ENCODE data around the gene ALDH1L2.
A peak's percentile ranks its signal among the peaks of the same experiment; 100 is the strongest.

The ALDH1L2 gene

GRCh38 chr12:105083031-105083430 is 1.2 kb downstream of the ALDH1L2 start:
- no peak for DNase-seq

GRCh38 chr12:105078712-105079570 is 5.3 kb downstream of the ALDH1L2 start:
- no peak for DNase-seq

DNA sequence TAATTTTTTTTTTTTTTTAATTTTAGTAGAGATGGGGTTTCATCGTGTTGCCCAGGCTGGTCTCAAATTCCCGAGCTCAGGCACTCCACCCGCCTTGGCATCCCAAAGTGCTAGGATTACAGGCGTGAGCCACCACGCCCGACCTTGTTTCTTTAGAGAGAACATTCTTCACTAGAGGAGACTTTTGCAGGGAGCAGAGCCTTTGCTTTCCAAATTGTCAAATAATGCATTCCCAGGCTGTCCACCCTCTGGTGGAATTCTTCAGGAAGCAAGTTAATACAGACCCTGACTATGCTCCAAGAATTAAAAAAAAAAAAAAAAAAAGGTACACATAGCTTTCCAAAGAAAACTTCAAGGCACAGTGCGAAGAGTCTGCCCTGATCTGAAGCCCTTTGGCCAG is 6.8 kb downstream of the ALDH1L2 start:
- DNase-seq, result no peak

GRCh38 chr12:105076913-105077312 is 7.3 kb downstream of the ALDH1L2 start:
- DNase-seq, result no peak

- DNase-seq, result no peak
These were observed 8.2 kb downstream of the ALDH1L2 start for GRCh38 chr12:105076098-105076497.

GRCh38 chr12:105072888-105073488 is 11.3 kb downstream of the ALDH1L2 start:
- DNase-seq, result no peak

- DNase-seq, result no peak
These were observed 12.3 kb downstream of the ALDH1L2 start for GRCh38 chr12:105071981-105072380.

- DNase-seq, result no peak
These were observed 14.1 kb downstream of the ALDH1L2 start for GRCh38 chr12:105069936-105070702.

DNA sequence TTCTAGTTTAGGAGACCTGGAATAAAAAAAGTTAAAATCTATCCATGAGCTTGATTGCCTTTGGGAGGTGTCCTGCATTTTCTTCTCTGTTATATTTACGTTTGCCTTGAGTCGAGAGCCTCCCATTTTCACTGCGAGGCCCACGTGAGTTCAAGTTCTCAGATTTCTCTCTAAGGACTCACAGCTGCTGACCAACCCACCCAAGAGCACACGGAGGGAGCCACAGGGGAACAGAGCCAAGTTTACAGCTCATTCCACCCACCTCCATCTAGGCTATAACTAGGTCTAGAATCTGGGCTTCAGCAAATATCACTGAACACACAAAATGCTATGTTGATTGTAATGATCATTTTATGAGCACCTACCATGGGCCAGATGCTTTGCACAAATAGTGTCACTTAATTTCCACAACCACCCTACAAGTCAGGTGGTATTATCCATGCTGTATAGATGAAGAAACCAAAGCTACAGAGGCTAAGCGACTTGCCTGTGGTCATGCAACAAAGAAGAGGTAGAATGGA is 16.7 kb downstream of the ALDH1L2 start:
- no peak for DNase-seq

DNA sequence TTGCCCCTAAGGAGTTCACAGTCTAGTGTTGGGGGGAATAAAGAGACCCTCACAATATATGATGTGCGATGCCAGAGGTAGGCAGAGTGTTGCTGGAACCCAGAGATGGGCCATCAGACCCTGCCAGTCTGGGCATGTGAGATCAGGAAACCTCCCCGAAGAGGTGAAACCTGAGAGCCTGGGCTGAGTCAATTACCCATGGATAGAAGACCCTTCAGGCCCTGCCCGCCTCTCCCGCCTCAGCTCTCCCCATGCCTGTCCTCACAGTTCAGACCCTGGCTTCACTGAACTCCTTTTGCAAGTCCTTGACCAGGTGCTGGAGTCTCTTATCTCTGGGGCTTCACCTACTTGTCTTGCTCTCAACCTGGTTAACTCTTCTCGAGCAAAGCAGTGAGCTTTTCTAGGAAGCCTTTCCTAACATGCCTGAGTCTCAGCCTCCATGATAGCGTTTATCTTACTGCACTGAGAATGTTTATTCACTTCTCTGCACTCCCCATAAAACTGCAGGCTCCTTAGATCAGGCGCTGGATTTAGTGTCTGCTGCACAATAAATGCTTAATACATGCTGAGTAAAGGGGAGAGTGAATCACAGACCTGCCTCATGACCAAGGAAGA is 19.6 kb downstream of the ALDH1L2 start:
- DNase-seq, result no peak

DNA sequence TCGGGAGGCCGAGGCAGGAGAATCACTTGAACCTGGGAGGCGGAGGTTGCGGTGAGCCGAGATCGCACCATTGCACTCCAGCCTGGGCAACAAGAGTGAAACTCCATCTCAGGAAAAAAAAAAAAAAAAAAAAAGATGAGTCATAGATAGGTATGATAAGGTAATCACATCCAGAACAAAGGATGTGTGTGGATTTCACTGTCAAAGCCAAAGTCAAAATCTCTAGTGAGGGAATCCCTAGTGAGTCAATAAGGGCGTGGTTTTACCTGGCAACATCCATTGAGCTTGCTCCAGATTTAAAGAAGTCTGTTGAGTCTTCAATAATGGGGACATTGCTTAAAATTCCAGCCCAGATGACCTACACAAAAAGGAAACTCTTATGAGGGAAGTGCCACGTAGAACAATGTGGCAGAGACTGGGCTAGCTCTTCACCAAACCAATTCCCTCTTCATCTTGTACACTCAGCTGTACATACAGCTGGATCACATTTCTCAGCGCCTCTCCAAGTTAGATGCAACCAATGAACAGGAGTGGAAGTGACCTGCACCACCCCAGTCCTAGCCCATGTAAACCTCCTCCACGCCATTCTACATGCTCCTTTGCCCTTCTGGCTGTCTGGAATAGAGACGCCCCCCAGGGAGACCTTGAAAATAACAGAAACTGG is 23.4 kb downstream of the ALDH1L2 start:
- DNase-seq, result no peak

- no peak for DNase-seq
These were observed 27.1 kb downstream of the ALDH1L2 start for GRCh38 chr12:105057174-105057573.

- DNase-seq, result peak; percentile 68
These were observed 31.1 kb downstream of the ALDH1L2 start for GRCh38 chr12:105053116-105053572.

GRCh38 chr12:105051981-105052380 is 32.3 kb downstream of the ALDH1L2 start:
- DNase-seq, result no peak

GRCh38 chr12:105048315-105048714 is 35.9 kb downstream of the ALDH1L2 start:
- DNase-seq, result no peak

DNA sequence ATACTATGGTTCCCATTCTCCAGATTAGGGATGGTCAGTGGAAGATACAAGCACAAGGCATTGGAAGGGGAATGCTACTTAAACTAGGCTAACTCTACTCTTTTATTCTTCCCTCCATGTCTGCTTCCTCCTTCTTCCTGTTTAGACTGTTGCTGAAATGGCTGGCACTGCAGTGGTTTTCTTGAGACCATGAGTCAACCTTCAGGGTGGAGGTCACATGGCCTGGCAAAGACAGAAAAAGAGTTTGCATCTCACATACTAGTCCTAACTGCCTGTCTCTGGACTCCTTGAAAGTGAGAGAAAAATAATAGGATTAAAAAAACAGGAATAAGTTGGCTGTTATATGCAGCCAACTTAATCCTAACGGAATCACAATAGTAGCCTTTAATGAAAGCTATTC is 37.0 kb downstream of the ALDH1L2 start:
- DNase-seq, result no peak

GRCh38 chr12:105041186-105041585 is 43.1 kb downstream of the ALDH1L2 start:
- DNase-seq, result no peak

DNA sequence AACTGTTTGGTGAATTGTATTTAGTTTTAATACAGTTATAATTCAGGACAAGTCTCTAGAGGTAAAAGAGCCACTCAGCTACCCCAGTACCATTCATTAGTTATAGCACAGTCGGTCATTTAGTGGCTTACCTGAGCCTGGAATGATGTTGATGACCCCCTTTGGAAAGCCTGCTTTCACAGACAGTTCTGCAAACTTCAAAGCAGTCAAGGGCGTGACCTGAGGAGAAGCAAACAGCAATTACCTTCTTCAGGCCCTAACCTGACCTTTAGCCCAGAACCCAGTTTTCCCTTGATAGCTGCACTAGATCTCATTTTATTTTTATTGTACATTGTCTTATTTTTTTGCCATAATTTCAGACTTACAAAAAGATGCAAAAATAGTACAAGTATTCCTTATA is 43.8 kb downstream of the ALDH1L2 start:
- no peak for DNase-seq

- no peak for DNase-seq
These were observed 47.2 kb downstream of the ALDH1L2 start for GRCh38 chr12:105036937-105037649.

GRCh38 chr12:105033851-105034250 is 50.4 kb downstream of the ALDH1L2 start:
- no peak for DNase-seq

GRCh38 chr12:105032703-105033357 is 51.4 kb downstream of the ALDH1L2 start:
- DNase-seq, result no peak
